ENCODE results near the gene FYB1. TPM values are rescaled to one million over a fixed set of nuclear protein-coding genes. Genes with fewer than 3 reads are reported as not detected.

Gene FYB1
- total RNA-seq, 1 donor from 2014 or later, result 0.55 TPM

DNA sequence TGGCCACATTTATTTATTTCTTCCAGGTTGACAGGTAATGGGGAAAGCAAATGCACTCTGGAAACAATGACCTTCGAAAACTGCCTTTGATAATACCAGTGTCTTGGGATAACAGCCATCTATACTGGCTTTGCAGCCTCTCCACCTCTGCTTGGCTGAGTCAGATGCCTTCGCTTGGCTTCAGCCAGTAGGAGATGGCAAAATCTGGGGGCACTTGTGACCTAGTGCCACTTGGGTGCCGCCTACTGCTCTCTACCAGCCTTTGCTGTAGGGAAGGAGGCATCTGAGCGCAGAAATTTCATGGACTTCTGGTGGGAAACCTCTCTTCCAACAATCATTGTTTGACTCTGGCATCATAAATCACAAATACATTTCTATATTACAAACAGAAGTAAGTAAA, 21.8 kb downstream of the FYB1 start:
- Mint-ChIP-seq H3K9me3 (no peaks in the 10 kb centered on the region), H3K4me3 (no peak overlapping the region), H3K27me3 (peaks cover 12% of the 10 kb centered on the region), H3K4me1 (peaks cover 9% of the 10 kb centered on the region), H3K27ac (no peak overlapping the region), H3K36me3 (ENCODE audit: low read depth) (no peaks in the 10 kb centered on the region)
- intact Hi-C loops (cut with micrococcal nuclease), result no loop called here
- CTCF ChIA-PET, result no interaction called here
- DNase-seq (no peak), ATAC-seq (ENCODE audit: low read depth) (no peak)
- no peak for TF ChIP-seq CTCF (IDR thresholded peaks at IDR 0.05)
- POLR2A ChIA-PET, result no interaction called here

DNA sequence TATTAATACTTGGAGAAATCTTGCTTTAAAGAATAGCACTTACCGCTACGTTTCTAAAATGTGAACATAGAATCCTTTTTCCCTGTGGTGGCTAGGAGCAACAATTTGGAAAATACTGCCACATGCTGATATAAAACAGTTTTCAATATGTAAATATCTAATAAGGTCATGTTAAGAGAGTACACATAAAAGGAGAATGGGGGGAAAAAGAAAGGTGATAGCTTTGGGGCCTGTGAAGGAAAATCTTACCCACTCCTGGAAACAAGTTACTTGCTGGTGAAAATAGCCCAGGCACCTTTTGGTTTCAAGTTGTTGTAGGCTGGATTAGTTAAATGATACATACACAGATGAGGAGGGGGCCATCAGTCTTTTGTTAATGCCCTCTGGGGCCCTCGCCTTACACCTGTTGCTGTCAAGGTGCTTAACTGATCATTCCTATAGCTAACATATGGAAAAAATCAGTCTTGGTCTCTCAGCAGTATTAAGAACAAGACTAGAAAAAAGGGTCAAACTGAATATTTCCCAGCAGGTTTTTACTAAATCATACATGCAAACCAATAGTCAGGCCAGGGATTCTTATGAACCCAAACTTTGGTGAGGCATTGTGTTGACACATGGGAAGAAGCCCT, 24.1 kb downstream of the FYB1 start:
- ChIA-PET POLR2A (no interaction called here), CTCF (no interaction called here)
- no peak overlapping the region for H3K4me3 Mint-ChIP-seq
- H3K4me1 Mint-ChIP-seq, result peaks cover 13% of the 10 kb centered on the region
- intact Hi-C loops (cut with micrococcal nuclease), result no loop called here
- ATAC-seq (ENCODE audit: low read depth) (no peak), DNase-seq (no peak)
- H3K27ac Mint-ChIP-seq, result no peak overlapping the region
- TF ChIP-seq CTCF (IDR thresholded peaks at IDR 0.05), result no peak
- H3K36me3 Mint-ChIP-seq (ENCODE audit: low read depth), result no peaks in the 10 kb centered on the region
- peaks cover 12% of the 10 kb centered on the region for H3K27me3 Mint-ChIP-seq
- no peaks in the 10 kb centered on the region for H3K9me3 Mint-ChIP-seq

GRCh38 chr5:39194466-39195136, 24.8 kb downstream of the FYB1 start:
- intact Hi-C loops (cut with micrococcal nuclease), result no loop called here
- H3K9me3 Mint-ChIP-seq, result no peaks in the 10 kb centered on the region
- ChIA-PET CTCF (no interaction called here), POLR2A (no interaction called here)
- ATAC-seq (ENCODE audit: low read depth) (no peak), DNase-seq (no peak)
- no peak for TF ChIP-seq CTCF (IDR thresholded peaks at IDR 0.05)
- no peak overlapping the region for H3K4me3 Mint-ChIP-seq
- no peak overlapping the region for H3K27ac Mint-ChIP-seq
- peaks cover 12% of the 10 kb centered on the region for H3K27me3 Mint-ChIP-seq
- no peaks in the 10 kb centered on the region for H3K36me3 Mint-ChIP-seq (ENCODE audit: low read depth)
- H3K4me1 Mint-ChIP-seq, result peaks cover 15% of the 10 kb centered on the region

DNA sequence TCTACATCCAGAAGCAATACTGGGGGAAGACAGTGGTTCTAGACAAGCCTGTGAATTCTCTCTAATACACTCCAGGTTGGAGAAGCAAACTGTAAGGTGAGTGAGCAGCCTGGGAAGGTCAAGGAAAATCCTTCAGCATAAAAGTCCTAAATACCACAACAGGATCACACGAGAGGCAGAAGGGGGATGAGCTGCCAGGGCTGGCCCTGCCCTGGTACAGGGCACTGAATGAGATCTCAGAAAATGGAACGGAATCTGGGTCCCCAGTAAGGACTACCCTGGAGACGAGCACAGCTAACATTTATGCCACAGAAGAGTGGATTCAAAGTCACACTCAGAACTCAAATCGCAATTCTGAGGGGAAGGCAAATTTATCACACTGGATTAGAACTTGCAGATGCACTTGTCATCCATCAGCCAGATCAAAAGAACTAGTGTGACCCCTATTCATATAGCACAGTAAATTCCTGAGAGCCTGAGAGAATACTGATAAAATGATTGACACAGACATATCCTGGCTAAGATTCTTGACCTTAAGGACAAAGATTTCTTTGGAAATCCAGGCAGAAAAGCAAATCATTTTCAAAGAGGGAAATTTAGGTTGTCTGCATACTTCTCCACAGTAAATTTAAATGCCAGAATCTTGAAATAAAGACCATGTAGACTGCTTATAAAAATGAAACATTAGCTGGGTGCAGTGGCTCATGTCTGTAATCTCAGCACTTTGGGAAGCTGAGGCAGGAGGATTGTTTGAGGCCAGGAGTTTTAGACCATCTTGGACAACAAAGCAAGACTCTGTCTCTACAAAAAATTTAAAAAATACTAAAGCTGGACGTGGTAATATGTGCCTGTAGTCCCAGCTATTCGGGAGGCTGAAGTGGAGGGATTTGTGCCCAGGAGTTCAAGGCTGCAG, 25.6 kb downstream of the FYB1 start:
- ChIA-PET POLR2A (interaction anchor here (0.5 kb wide), 1 partner anchor 14 kb away, joined by 4 read pairs; no protein-coding TSS in a partner anchor), CTCF (no interaction called here)
- H3K27me3 Mint-ChIP-seq, result peaks cover 12% of the 10 kb centered on the region
- ATAC-seq (ENCODE audit: low read depth), result no peak
- DNase-seq, result no peak
- H3K4me1 Mint-ChIP-seq, result peaks cover 22% of the 10 kb centered on the region
- no peak overlapping the region for H3K4me3 Mint-ChIP-seq
- H3K27ac Mint-ChIP-seq, result no peak overlapping the region
- no peaks in the 10 kb centered on the region for H3K9me3 Mint-ChIP-seq
- TF ChIP-seq CTCF (IDR thresholded peaks at IDR 0.05), result no peak
- H3K36me3 Mint-ChIP-seq (ENCODE audit: low read depth), result no peaks in the 10 kb centered on the region
- intact Hi-C loops (cut with micrococcal nuclease), result no loop called here
